H1 (cell line): Measurements from ENCODE around the gene SMPDL3B. TPM values are rescaled to one million over a fixed set of nuclear protein-coding genes. Genes with fewer than 3 reads are reported as not detected.

ENCODE experiments used
- CTCF ChIA-PET: fragments of 300-600 bp; sonication (Branson Sonifier 250); formaldehyde crosslinking; loops from one replicate; lab custom pipeline; 2021; ENCODE audit not compliant: partially characterized antibody; lab: Charles Lee
- POLR2A ChIA-PET: fragments of 300-600 bp; sonication (Branson Sonifier 250); formaldehyde crosslinking; loops from one replicate; lab custom pipeline; 2021; ENCODE audit warnings: inconsistent platforms; ENCODE audit not compliant: partially characterized antibody; lab: Charles Lee
- DNase-seq, 2 experiments: peaks; one replicate each; pipeline versions ENCODE4 v3.0.0 to v3.0.0-alpha.2; 2010 to 2022; ENCODE audit warnings: low spot score in 2 of 2, low read depth in 1 of 2, mixed read lengths in 1 of 2
- FAIRE-seq: peaks from 2 replicates; lab custom pipeline; 2011; peaks lifted over from hg19 to GRCh38; lab: Jason Lieb, UNC
- H2AFZ ChIP-seq: 2 replicates; pipeline ENCODE4 v1.8.1; 2012; ENCODE audit warnings: low read length, inconsistent platforms
- H2AK5ac ChIP-seq: 2 replicates; pipeline ENCODE4 v1.6.1; 2013; ENCODE audit warnings: low read depth, low read length
- H2BK120ac ChIP-seq: replicated peaks from 2 replicates; pipeline ENCODE3; 2013; ENCODE audit warnings: low read depth, low read length, inconsistent platforms
- H2BK12ac ChIP-seq: 2 replicates; pipeline ENCODE4 v1.6.1; 2013; ENCODE audit warnings: low read depth, low read length
- H2BK15ac ChIP-seq: 2 replicates; pipeline ENCODE4 v1.6.1; 2013; ENCODE audit warnings: low read length
- H2BK20ac ChIP-seq: 2 replicates; pipeline ENCODE4 v1.6.1; 2013; ENCODE audit warnings: low read length
- H2BK5ac ChIP-seq: 2 replicates; pipeline ENCODE4 v1.6.1; 2013; ENCODE audit warnings: low read depth, low read length
- H3K14ac ChIP-seq: 2 replicates; pipeline ENCODE4 v1.6.1; 2013; ENCODE audit warnings: inconsistent platforms; ENCODE audit not compliant: insufficient read length
- H3K18ac ChIP-seq: 2 replicates; pipeline ENCODE4 v1.6.1; 2013; ENCODE audit warnings: low read length; ENCODE audit errors: extremely low read depth
- H3K23ac ChIP-seq: 2 replicates; pipeline ENCODE4 v1.6.1; 2013; ENCODE audit warnings: inconsistent platforms; ENCODE audit not compliant: insufficient read length
- H3K23me2 ChIP-seq: 2 replicates; pipeline ENCODE4 v1.6.1; 2013; ENCODE audit warnings: low read depth, low read length
- H3K27ac ChIP-seq: 2 replicates; pipeline ENCODE4 v1.6.1; 2011; ENCODE audit warnings: low read depth, low read length, inconsistent platforms
- H3K27me3 ChIP-seq, 4 experiments: replicated peaks in 1 of 4; 1 replicate in 1 of 4; 2 replicates in 3 of 4; pipeline versions ENCODE4 v1.6.1 to v1.8.1; 2011 to 2013; ENCODE audit warnings: low read length in 3 of 4, mild to moderate bottlenecking in 3 of 4, inconsistent platforms in 2 of 4, mixed read lengths in 2 of 4, moderate library complexity in 1 of 4; ENCODE audit not compliant: control insufficient read depth in 3 of 4, insufficient read depth in 3 of 4; ENCODE audit errors: extremely low read depth in 1 of 4
- H3K36me3 ChIP-seq, 4 experiments: 2 replicates each; pipeline versions ENCODE4 v1.6.1 to v1.8.1; 2011 to 2013; ENCODE audit warnings: mild to moderate bottlenecking in 4 of 4, low read length in 3 of 4, moderate library complexity in 2 of 4, control low read depth in 1 of 4, inconsistent platforms in 1 of 4; ENCODE audit not compliant: insufficient read depth in 4 of 4, control insufficient read depth in 2 of 4
- H3K4ac ChIP-seq: replicated peaks from 2 replicates; pipeline ENCODE3; 2013; ENCODE audit warnings: low read length, low read depth, mixed read lengths, inconsistent platforms; ENCODE audit not compliant: insufficient read length
- H3K4me1 ChIP-seq, 4 experiments: replicated peaks in 1 of 4; 1 replicate in 1 of 4; 2 replicates in 3 of 4; pipeline versions ENCODE4 v1.6.1 to v1.8.1; 2011 to 2013; ENCODE audit warnings: low read length in 3 of 4, inconsistent platforms in 2 of 4, mixed read lengths in 1 of 4; ENCODE audit not compliant: insufficient read depth in 4 of 4, control insufficient read depth in 3 of 4
- H3K4me2 ChIP-seq, 2 experiments: 2 replicates each; pipeline versions ENCODE4 v1.6.1 to v1.8.1; 2011 to 2013; ENCODE audit warnings: low read depth in 2 of 2, low read length in 2 of 2, control low read depth in 1 of 2, inconsistent platforms in 1 of 2, mild to moderate bottlenecking in 1 of 2; ENCODE audit not compliant: insufficient read depth in 1 of 2
- H3K4me3 ChIP-seq, 4 experiments: fragments of 200-600, 300-600 bp in 1 of 4; sonication (generic), shearing (Covaris generic), sonication (Bioruptor Twin) in 1 of 4; 2 replicates each; pipeline versions ENCODE4 v1.5.1 to v1.8.1; 2011 to 2016; ENCODE audit warnings: low read length in 4 of 4, low read depth in 3 of 4, control low read depth in 2 of 4, inconsistent platforms in 2 of 4, mild to moderate bottlenecking in 2 of 4, mixed read lengths in 1 of 4, moderate library complexity in 1 of 4; ENCODE audit not compliant: insufficient read depth in 2 of 4; ENCODE audit errors: extremely low read depth in 1 of 4
- H3K56ac ChIP-seq: replicated peaks from 2 replicates; pipeline ENCODE3; 2013; ENCODE audit warnings: low read depth, mild to moderate bottlenecking, mixed read lengths, low read length, inconsistent platforms; ENCODE audit not compliant: insufficient read length
- H3K79me1 ChIP-seq: 2 replicates; pipeline ENCODE4 v1.6.1; 2013; ENCODE audit warnings: low read depth, low read length, control low read depth
- H3K79me2 ChIP-seq, 2 experiments: 2 replicates each; pipeline versions ENCODE4 v1.6.1 to v1.8.1; 2012 to 2013; ENCODE audit warnings: low read length in 2 of 2, mild to moderate bottlenecking in 2 of 2, inconsistent platforms in 1 of 2; ENCODE audit not compliant: insufficient read depth in 2 of 2, control insufficient read depth in 1 of 2
- H3K9ac ChIP-seq, 4 experiments: replicated peaks in 1 of 4; 1 replicate in 1 of 4; 2 replicates in 3 of 4; pipeline versions ENCODE4 v1.6.1 to v1.8.1; 2011 to 2013; ENCODE audit warnings: low read depth in 3 of 4, low read length in 3 of 4, control low read depth in 2 of 4, mild to moderate bottlenecking in 2 of 4, moderate library complexity in 2 of 4, inconsistent platforms in 1 of 4; ENCODE audit errors: extremely low read depth in 1 of 4
- H3K9me3 ChIP-seq, 2 experiments: 2 replicates each; pipeline versions ENCODE4 v1.6.1 to v1.8.1; 2012 to 2013; ENCODE audit warnings: mild to moderate bottlenecking in 2 of 2, moderate library complexity in 2 of 2, control low read depth in 1 of 2, inconsistent platforms in 1 of 2, low read depth in 1 of 2, low read length in 1 of 2, mixed read lengths in 1 of 2; ENCODE audit not compliant: insufficient read depth in 2 of 2
- H4K20me1 ChIP-seq, 2 experiments: replicated peaks in 1 of 2; 2 replicates each; pipeline versions ENCODE3 to v1.8.1; 2011 to 2013; ENCODE audit warnings: inconsistent platforms in 2 of 2, low read length in 2 of 2, mild to moderate bottlenecking in 1 of 2; ENCODE audit not compliant: insufficient read depth in 2 of 2, control insufficient read depth in 1 of 2
- H4K5ac ChIP-seq: 2 replicates; pipeline ENCODE4 v1.6.1; 2013; ENCODE audit warnings: low read length, low read depth, mixed read lengths, inconsistent platforms; ENCODE audit not compliant: insufficient read length
- H4K8ac ChIP-seq: 2 replicates; pipeline ENCODE4 v1.8.0; 2013; ENCODE audit warnings: mild to moderate bottlenecking, moderate library complexity, low read length, inconsistent platforms; ENCODE audit not compliant: insufficient read depth; ENCODE audit errors: extremely low read depth
- H4K91ac ChIP-seq: replicated peaks from 2 replicates; pipeline ENCODE3; 2013; ENCODE audit warnings: low read length, mixed read lengths, inconsistent platforms; ENCODE audit not compliant: insufficient read length
- ASH2L ChIP-seq: fragments of 200-600, 300-600 bp; sonication (generic); IDR thresholded peaks from one replicate; pipeline ENCODE4 v1.7.1; 2017; ENCODE audit warnings: low read length
- ATF3 ChIP-seq: IDR thresholded peaks from 2 replicates; pipeline ENCODE4 v1.6.1; 2011; ENCODE audit warnings: low read depth, mild to moderate bottlenecking, low read length; ENCODE audit not compliant: insufficient read depth
- CEBPB ChIP-seq: IDR thresholded peaks from 2 replicates; pipeline ENCODE4 v1.6.1; 2012; ENCODE audit warnings: low read depth, low read length
- E2F6 ChIP-seq: IDR thresholded peaks from 2 replicates; pipeline ENCODE4 v1.6.1; 2012; ENCODE audit warnings: inconsistent platforms
- SAP30 ChIP-seq: fragments of 300-600 bp; sonication (generic); IDR thresholded peaks from 2 replicates; pipeline ENCODE4 v1.7.1; 2012; ENCODE audit warnings: low read length, moderate library complexity, mild to moderate bottlenecking, inconsistent platforms; ENCODE audit not compliant: insufficient read depth, insufficient replicate concordance
- SUZ12 ChIP-seq: fragments of 200-600 bp; sonication (generic); IDR thresholded peaks from 2 replicates; pipeline ENCODE4 v1.6.1; 2012; ENCODE audit warnings: mild to moderate bottlenecking, inconsistent platforms, low read length, moderate library complexity, mixed read lengths
- TAF7 ChIP-seq: optimal IDR thresholded peaks from 2 replicates; pipeline ENCODE3; 2011; ENCODE audit warnings: low read depth, mild to moderate bottlenecking, inconsistent platforms, low read length, moderate library complexity, borderline replicate concordance
- TCF12 ChIP-seq: IDR thresholded peaks from 2 replicates; pipeline ENCODE4 v1.6.1; 2011; ENCODE audit warnings: low read depth, mild to moderate bottlenecking, low read length
- WGBS, 2 experiments: shearing (Covaris generic) in 1 of 2; methylation state at CpG; one replicate each; pipeline versions ENCODE4 v1.1.6 to v1.1.7; 2013 to 2015; ENCODE audit warnings: low lambda C conversion rate in 2 of 2, mixed read lengths in 2 of 2, inconsistent platforms in 1 of 2, low coverage in 1 of 2, missing lambda C conversion rate in 1 of 2; ENCODE audit not compliant: insufficient replicate concordance in 2 of 2, insufficient coverage in 1 of 2, insufficient read length in 1 of 2; ENCODE audit errors: extremely low coverage in 1 of 2, missing lambda C conversion rate in 1 of 2; 5-methylcytosine and 5-hydroxymethylcytosine counted together
- polyA plus RNA-seq, 7 experiments: library from polyadenylated mRNA; depleted of rRNA in 3 of 7; stranded (reverse) in 5 of 7; unstranded in 2 of 7; fragments of >200 nt in 5 of 7; fragments of 200-250 nt in 2 of 7; gene quantifications; 1 replicate in 5 of 7; 2 replicates in 1 of 7; 4 replicates in 1 of 7; pipeline versions ENCODE4 v1.2.1 to v1.2.3, GENCODE V29; 2011 to 2013; ENCODE audit warnings: missing spikeins in 2 of 7, mixed read lengths in 2 of 7
- total RNA-seq: library from RNA; stranded (reverse); fragmentation: NEBNext Ultra II Directional; extraction: Animal tissue kit (Norgen Biotek cat#: 25700); gene quantifications from 2 replicates; pipeline ENCODE4 v1.2.1, GENCODE V29; 2021

The SMPDL3B gene
- total and polyA plus RNA-seq, 2 of the 8 experiments (the other 6 are each of a cell fraction or from before 2014, with no cell fraction given), result 54.7 to 143 TPM

- Histone ChIP-seq H3K9me3 (no peaks in the 10 kb centered on the region), H2AK5ac (no peak overlapping the region), H4K91ac (no peak overlapping the region), H3K4me2 (no peak overlapping the region), H3K56ac (no peak overlapping the region), H2BK120ac (no peak overlapping the region), H3K14ac (no peak overlapping the region), H3K9ac (no peak overlapping the region), H2BK20ac (no peak overlapping the region), H3K4me1 (no peaks in the 10 kb centered on the region), H3K4me3 (no peak overlapping the region), H4K20me1 (no peaks in the 10 kb centered on the region), H2BK5ac (no peak overlapping the region), H3K79me2 (no peaks in the 10 kb centered on the region), H4K5ac (no peak overlapping the region), H2BK12ac (no peak overlapping the region), H3K4ac (no peak overlapping the region), H3K27ac (no peak overlapping the region), H3K79me1 (no peaks in the 10 kb centered on the region), H3K23me2 (no peaks in the 10 kb centered on the region), H3K27me3 (no peaks in the 10 kb centered on the region), H3K36me3 (peaks cover 11 to 55% (median 41%) of the 10 kb centered on the region in 4 experiments), H3K18ac (no peak overlapping the region), H4K8ac (no peak overlapping the region), H2AFZ (no peak overlapping the region), H3K23ac (no peak overlapping the region), H2BK15ac (no peak overlapping the region)
- WGBS, 2 experiments, result 93% methylated on average over 6 of the region's 6 CpGs; no CpG with 5 or more reads in 1 of the 2 experiments
- POLR2A ChIA-PET, result no interaction called here
- TF ChIP-seq TCF12 (no peak), SUZ12 (no peak), TAF7 (no peak), ASH2L (no peak), E2F6 (no peak), SAP30 (no peak), CEBPB (no peak), ATF3 (no peak)
- no peak for DNase-seq
- CTCF ChIA-PET, result interaction anchor here (0.5 to 1.9 kb wide), 2 partner anchors 12 to 352 kb away, joined by 3 to 5 read pairs; no protein-coding TSS in a partner anchor
- no peak for FAIRE-seq
Observed at GRCh38 chr1:27992276-27992675, 57.5 kb downstream of the SMPDL3B start.
